ENCODE results near the gene MAN2A2. TPM values are rescaled to one million over a fixed set of nuclear protein-coding genes. Genes with fewer than 3 reads are reported as not detected.

The MAN2A2 gene
- polyA plus RNA-seq (ENCODE audit: insufficient read length in 4 of 4) = 10 to 100 TPM; 41.1 to 64.7 (median 54.2) TPM

- DNase-seq (ENCODE audit: low read depth in 4 of 4, low spot score in 3 of 4) = no peak
These were observed at the start of gene MAN2A2 for GRCh38 chr15:90902840-90903732. TSS of gene MAN2A2 (plus strand) at chr15:90903302. CDS start at chr15:90904208, 906 bp downstream.

GRCh38 chr15:90855139-90855538 lies 48.0 kb upstream of the MAN2A2 start:
- no peak for DNase-seq (ENCODE audit: low read depth in 4 of 4, low spot score in 3 of 4)

- DNase-seq (ENCODE audit: low read depth in 4 of 4, low spot score in 3 of 4) = no peak
These were observed 45.8 kb upstream of the MAN2A2 start for GRCh38 chr15:90857337-90857736.

GRCh38 chr15:90857883-90858443 lies 45.1 kb upstream of the MAN2A2 start:
- no peak for DNase-seq (ENCODE audit: low read depth in 4 of 4, low spot score in 3 of 4)

GRCh38 chr15:90859234-90860131 lies 43.6 kb upstream of the MAN2A2 start:
- DNase-seq (ENCODE audit: low read depth in 4 of 4, low spot score in 3 of 4) = no peak

GRCh38 chr15:90860450-90860849 lies 42.7 kb upstream of the MAN2A2 start:
- no peak for DNase-seq (ENCODE audit: low read depth in 4 of 4, low spot score in 3 of 4)

- no peak for DNase-seq (ENCODE audit: low read depth in 4 of 4, low spot score in 3 of 4)
These were observed 42.0 kb upstream of the MAN2A2 start for GRCh38 chr15:90860942-90861675.

- DNase-seq (ENCODE audit: low read depth in 4 of 4, low spot score in 3 of 4) = no peak
These were observed 40.6 kb upstream of the MAN2A2 start for GRCh38 chr15:90862487-90862886.

- DNase-seq (ENCODE audit: low read depth in 4 of 4, low spot score in 3 of 4) = no peak
These were observed 39.9 kb upstream of the MAN2A2 start for GRCh38 chr15:90862964-90863778.

- DNase-seq (ENCODE audit: low read depth in 4 of 4, low spot score in 3 of 4) = no peak
These were observed 39.1 kb upstream of the MAN2A2 start for GRCh38 chr15:90863987-90864386.

- no peak for DNase-seq (ENCODE audit: low read depth in 4 of 4, low spot score in 3 of 4)
These were observed 38.6 kb upstream of the MAN2A2 start for GRCh38 chr15:90864507-90864906.

- DNase-seq (ENCODE audit: low read depth in 4 of 4, low spot score in 3 of 4) = no peak
These were observed 37.4 kb upstream of the MAN2A2 start for GRCh38 chr15:90865702-90866101.

GRCh38 chr15:90866161-90866715 lies 36.9 kb upstream of the MAN2A2 start:
- DNase-seq (ENCODE audit: low read depth in 4 of 4, low spot score in 3 of 4) = no peak

GRCh38 chr15:90866800-90867199 lies 36.3 kb upstream of the MAN2A2 start:
- no peak for DNase-seq (ENCODE audit: low read depth in 4 of 4, low spot score in 3 of 4)

- DNase-seq (ENCODE audit: low read depth in 4 of 4, low spot score in 3 of 4) = no peak
These were observed 34.8 kb upstream of the MAN2A2 start, which contains the start of gene FURIN for GRCh38 chr15:90868261-90868689. TSS of gene FURIN (plus strand) at chr15:90868588. CDS start at chr15:90875741, 7,153 bp downstream.

GRCh38 chr15:90869140-90869541 lies 34.0 kb upstream of the MAN2A2 start:
- DNase-seq (ENCODE audit: low read depth in 4 of 4, low spot score in 3 of 4) = no peak

- no peak for DNase-seq (ENCODE audit: low read depth in 4 of 4, low spot score in 3 of 4)
These were observed 33.3 kb upstream of the MAN2A2 start for GRCh38 chr15:90869601-90870353.
